HG03442 (cell line): ENCODE results near the gene LRRC8A.
"Not testable (repeated sequence)": the region's sequence is repeated elsewhere in the genome, so short reads cannot be mapped to it uniquely, and the experiment has no call there.

Experiments used
- ATAC-seq: cut with Tn5 transposase; IDR thresholded peaks from one replicate; pipeline ENCODE4 v1.9.1; 2021; ENCODE audit warnings: mild to moderate bottlenecking, moderate library complexity; ENCODE audit not compliant: unreplicated experiment

The LRRC8A gene

DNA sequence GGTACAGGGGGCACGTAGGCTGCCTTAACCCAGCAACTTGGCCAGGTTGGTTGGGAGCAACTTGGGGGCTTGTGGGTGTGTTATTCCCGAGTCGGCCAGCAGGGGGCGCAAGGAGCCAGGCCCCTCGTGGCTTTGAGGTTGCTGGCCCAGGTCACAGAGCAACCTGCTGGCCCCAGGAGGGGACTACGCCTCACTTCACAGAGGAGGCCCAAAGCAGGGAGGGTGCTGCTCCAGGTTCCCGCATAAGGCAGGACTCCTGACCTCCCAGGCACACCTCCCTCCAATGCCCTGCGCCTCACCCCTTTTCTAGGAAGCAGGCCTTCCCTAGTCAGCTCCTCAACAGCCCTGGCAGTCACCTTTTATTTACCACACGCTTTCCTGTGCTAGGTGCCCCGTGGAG is 18.3 kb upstream of the LRRC8A start:
- ATAC-seq = no peak

DNA sequence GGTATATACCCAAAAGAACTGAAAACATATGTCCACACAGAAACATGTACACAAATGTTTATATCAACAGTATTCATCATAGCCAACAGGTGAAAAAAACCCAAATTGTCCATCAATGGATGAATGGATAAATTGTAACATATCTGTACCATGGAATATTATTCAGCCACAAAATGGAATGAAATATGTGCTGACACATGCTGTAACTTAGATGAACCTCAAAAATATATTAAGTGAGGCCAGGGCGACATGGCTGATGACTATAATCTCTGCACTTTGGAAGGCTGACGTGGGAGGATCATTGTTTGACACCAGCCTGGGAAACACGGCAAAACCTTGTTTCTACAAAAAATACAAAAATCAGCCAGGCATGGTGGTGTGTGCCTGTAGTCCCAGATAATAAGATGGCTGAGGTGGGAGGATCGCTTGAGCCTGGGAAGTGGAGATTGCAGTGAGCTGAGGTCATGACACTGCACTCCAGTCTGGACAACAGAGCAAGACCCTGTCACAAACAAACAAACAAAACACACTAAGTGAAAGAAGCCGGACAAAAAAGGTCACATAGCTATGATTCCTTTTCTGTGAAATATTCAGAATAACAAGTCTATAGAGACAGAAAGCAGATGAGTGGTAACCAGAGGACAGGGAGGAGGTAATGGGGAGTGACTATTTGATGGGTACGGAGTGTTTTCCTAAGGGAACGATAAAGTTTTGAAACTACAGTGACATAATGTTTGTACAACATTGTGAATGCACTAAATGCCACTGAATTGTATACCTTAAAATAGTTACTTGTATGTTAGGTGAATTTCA is 11.6 kb upstream of the LRRC8A start:
- no peak for ATAC-seq

DNA sequence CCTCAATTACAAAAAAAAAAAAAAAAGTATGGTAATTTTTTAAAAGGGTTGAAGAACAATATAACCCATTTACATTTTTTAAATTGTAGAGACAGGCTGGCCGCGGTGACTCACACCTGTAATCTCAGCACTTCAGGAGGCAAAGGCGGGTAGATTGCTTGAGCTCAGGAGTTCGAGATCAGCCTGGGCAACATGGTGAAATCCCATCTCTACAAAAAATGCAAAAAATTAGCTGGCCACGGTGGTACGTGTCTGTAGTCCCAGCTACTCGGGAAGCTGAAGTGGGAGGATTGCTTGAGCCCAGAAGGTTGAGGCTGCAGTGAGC is 11.0 kb upstream of the LRRC8A start:
- not testable (repeated sequence) for ATAC-seq

DNA sequence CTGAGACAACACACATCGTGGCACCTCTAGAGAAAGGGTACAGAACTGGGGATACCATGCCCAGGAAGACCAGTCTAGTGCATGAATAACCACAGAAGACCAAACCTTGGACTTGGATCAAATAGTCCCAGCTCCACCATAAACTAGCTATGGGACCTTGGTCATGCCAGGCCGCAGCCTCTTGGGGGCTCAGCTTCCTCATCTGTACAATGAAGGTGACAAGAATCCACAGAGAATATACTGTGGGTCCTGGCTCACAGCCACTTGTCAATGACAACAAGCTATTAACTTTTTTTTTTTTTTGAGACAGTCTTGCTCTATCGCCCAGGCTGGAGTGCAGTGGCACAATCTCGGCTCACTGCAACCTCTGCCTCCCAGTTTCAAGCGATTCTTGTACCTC is 4.1 kb upstream of the LRRC8A start:
- ATAC-seq = no peak

DNA sequence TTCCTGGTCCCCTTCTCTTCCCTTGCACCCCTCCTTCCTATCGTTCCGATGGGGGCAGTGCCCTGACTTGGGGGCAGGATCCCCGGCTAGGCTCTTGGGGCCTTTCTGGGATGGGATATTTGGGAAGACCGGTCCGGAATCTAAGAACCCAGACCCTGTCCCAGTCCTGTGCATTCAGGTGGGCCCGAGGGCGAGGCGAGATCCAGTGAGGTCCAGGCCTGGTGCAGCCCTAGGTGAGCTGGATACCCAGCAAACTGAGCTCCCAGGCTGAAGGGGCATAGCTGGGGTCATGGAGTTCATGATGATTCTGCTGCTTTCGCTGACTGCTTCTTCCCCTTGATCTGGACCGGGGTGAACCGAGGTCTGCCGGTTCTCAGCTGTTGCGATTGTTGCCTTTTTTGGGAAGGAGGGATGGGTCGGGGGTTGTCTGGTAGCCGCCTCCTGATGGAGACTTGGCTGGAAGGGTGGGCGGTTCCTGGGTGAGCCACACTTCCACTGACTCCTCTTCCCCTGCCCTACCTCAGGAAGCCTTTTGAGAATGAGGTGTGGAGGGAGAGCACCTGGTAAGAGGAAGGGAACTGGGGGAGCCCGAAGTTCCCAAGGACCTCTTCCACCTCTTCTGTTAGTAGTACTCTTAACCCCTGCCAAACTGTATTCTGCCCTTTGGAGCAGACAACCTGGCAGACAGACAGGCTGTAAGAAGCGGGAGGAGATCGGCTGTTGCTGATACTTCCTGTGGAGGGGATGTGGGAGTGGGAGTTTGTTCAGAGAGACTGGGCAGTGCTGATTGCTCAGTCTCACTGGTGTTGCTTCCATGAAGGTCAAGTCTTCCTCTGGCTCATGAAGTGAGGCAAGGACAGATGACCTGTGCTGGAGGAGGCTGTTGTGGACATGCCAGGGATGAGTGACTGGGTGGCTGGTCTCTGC is 1.0 kb downstream of the LRRC8A start:
- no peak for ATAC-seq

DNA sequence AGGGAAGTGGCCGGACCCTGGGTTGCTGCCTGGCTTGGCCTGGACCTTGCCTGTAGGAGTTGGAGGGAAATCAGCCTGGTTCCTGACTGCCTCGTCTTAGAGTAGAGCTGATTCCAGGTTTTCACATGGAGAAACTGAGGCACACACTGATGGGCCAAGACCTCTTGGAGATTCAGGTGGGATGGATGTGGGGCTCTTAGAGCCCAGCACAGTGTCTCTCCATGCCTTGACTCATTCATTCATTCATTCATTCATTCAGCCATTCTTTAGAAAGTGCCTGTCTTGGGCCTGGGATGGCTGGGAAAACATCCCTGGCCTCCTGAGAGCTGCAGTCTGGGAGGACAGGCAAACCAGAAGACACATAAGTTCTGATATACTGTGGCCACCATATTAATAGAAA is 2.2 kb downstream of the LRRC8A start:
- ATAC-seq = no peak

DNA sequence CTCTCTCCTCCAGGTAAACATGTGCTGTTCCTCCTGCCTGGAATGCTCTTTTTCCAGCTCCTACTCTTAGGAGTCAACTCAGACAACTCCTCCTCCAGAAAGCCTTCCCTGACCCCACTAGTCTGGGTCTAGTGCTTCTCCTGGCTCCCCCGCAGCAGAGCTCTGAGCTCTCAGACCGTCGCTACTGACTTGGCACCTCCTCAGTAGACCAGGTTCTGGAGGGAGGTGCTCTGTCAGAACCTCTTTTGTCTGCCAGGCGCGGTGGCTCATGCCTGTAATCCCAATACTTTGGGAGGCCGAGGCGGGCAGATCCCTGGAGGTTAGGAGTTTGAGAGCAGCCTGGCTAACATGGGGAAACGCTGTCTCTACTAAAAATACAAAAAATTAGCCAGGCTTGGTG is 3.4 kb downstream of the LRRC8A start:
- ATAC-seq = no peak

DNA sequence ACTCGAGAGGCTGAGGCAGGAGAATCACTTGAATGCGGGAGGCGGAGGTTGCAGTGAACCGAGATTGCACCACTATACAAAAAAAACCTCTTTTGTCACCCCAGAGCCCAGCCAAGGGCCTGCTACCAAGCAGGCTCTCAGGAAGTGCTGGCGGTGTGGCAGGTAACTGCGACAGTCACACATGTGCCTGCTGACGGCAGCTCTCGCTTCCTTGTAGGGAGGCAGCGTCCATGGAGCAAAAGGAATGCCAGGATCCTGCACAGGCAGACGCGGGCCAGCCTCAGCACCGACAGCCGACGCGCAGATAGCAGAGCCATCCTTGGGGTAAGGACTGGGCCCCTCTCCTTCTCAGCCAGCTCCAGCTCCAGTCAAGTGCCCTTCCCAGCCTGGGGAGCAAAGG is 3.9 kb downstream of the LRRC8A start:
- no peak for ATAC-seq

DNA sequence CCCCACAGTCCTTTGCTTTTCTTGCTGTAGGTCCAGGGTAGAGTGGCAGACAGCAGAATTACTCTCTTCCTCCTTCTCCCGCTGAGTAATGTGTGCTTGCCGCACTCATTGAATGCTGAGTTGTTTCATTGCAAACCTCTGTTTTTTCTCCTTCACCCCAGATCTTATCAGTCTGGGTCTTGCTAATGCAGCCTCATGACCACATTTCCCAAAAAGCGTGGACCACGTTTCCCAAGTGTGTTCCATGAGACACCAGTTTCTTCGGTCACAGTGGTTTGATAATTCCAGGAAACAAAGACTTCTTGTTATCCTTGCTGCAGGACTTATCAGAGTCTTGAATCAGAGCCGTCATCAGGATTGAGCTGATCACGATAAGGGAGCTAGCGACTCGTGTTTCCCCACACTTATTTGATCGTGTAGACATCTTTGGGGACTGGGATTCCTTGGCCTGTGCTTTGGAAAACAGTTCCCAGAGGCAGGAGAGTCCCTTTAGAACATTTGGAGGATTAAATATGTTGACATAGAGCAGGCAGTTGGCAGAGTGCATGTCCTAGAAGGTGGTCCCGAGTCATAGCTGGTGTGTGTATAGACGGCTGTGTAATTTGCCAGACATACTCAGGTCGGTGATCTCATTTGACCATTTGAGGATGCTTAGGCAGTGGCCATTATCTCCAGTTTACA is 4.4 kb downstream of the LRRC8A start:
- no peak for ATAC-seq

DNA sequence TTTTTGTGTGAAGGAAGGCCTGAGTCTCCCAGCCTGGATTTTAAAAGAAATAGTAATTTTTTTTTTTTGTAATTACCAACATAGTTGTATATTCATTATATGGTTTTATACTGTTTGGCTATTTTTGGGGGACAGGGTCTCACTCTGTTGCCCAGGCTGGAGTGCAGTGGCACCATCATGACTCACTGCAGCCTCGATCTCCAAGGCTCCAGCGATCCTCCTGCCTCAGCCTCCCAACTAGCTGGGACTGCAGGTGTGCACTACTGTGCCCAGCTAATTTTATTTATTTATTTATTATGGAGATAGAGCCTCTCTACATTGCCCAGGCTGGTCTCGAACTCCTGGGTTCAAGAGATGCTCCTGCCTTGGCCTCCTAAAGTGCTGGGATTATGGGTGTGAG is 5.1 kb downstream of the LRRC8A start:
- ATAC-seq = no peak

DNA sequence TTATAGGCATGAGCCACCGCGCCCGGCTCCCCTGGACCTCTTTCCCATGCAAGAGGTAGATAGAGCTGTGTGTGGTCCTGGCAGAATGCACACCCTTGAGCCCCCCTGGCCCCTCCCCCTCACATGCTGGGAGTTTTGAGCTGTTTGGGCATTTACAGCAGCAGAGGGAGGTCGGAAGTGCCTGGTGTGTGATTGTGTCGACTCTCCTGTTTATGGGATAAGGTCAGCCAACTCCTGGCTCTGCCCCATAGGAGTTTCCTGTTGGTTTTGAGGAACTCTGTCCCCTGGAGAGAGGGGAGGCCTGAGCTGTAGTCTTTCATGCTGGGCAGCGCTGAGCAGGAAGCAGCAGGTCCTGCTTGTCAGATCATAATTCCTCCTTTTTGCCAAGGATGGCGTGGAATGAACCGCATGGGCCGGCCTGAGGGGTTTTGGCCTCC is 6.0 kb downstream of the LRRC8A start:
- ATAC-seq = no peak

DNA sequence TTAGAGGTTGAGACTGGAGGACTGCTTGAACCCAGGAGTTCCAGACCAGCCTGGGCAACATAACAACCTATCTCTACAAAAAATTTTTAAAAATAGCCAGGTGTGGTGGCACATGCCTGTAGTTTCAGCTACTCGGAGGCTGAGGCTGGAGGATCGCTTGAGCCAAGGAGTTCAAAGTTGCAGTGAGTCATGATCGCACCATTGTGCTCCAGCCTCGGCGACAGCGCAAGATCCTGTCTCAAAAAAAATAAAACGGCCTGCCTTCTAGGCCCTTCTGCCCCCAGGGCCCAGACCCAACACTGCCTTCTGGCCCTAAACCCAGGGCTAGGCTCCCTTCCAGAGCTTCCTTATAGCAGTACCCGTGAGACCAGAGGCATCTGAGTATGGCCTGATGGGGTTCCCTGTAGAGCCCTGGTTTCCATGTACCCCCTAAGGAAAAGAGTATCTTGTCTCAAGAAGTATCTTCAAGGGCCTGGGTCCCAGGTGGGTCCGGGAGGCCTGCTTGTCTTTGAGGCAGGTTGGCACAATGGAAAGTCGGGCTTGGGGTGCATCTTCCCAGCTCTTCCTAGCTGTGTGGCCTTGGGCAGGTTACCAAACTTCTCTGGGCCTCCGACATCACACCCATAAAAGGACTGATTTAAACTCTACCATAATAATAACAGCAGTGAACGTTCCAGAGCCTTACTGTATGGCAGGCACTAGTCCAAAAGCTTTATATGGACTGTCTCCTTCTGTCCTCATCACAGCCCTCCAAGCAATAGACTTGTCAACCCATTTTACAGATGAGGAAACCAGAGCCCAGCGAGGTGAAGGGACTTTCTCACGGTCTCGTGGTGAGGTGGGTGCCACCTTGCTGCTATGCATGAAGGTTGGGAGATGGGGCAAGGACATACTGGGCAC is 9.6 kb downstream of the LRRC8A start:
- no peak for ATAC-seq

DNA sequence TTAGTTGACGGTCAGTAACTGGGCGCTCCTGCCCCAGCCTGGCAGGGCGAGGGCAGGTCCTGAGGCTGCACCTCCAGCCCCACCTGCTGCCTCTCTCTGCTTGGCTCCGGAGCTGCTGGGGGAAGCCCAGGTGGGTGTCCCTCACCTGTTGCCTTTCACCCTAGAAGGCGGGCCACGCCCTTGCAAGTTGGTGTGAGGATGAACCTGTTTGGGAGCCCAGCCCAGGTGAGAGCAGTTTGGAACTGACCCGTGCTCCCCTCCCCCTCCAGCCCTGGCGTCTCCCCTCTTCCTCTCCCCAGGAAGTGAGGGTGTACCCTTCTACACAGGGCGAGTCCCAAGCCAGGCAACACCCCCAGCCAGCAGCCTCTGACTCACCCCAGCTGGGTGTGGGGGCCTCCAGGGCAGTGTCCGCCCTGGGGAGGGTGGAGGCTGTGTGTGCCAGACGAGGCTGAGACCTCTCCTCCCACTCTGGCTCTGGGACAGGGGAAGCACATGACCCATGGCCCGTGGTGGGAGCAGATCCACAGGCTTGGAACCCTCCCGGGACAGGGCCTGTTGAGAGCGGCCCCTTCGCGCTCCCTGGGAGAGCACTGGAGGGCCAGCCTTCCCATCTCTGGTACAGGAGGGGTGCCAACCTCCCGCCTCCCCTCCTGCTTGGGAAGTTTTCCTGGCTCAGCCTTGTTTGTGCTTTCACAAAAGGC is 10.4 kb downstream of the LRRC8A start:
- ATAC-seq = no peak

DNA sequence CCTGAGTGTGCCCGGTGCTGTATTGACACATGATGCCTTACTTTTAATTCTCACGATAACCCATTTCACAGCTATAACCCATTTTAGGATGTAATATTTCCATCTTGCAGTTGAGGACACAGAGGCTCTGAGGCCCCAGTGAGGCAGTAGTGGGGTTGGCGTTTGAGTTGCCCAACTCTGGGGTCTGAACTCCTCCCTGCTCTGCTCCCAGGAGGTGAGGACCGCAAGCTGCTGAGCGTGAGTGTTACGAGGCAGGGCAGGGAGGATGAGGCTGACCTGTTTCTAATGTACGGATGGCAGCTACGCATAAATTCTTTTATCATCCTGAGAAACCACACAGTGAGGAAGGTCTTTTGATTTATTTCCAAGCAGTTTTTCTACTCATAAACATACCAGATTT is 11.4 kb downstream of the LRRC8A start:
- no peak for ATAC-seq

DNA sequence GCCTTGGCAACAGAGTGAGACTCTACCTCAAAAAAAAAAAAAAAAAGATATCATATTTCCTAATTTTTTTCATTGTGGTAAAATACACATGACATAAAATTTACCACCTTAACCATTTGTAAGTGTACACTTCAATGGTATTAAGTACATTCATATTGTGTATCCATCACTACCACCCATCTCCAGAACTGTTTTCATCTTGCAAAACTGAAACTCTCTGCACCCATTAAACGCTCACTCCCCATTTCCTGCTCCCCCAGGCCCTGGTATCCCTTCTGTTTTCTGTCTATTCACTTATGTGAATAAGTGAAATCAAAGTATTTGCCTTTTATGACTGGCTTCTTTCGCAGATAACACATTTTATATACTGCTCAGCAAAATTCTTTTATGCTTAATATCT is 12.8 kb downstream of the LRRC8A start:
- no peak for ATAC-seq

DNA sequence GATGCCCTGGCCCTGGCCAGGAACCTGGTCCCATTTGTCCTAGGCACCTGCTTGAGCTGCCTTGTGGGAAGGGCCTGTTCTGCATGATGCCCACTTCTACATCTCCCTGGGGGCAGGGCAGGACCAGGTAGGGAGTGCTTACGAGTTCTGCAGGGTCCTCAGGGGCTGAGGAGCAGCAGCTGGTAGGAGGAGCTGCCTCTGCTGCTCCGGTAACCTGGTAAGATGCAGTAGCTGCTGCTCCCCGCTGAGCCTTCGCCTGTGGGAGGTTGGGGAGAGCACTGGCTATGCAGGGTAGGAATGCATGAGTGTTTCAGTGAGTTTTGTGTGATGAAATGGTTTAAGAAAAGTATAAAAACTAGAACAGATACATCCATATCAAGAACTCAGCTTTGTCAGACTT is 13.6 kb downstream of the LRRC8A start:
- ATAC-seq = no peak

DNA sequence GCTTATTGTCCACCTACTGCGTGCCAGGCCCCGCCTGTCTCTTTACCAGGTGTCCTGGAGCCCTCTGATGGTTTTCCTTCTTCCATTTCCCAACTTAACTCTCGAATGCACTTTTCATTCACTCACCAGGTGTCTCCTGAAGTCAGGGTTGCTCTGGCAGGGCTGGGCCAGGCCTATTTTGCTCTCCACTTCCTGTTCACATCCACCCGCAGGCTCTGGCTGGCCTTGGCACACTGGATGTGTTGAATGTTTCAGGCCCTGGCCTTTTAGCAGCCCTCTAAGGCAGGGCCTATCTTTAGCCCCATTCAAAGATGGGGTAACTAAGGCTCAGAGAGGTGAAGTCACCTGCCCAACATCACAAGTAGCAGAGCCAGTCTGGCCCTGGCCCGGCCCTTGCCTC is 16.4 kb downstream of the LRRC8A start:
- ATAC-seq = no peak

DNA sequence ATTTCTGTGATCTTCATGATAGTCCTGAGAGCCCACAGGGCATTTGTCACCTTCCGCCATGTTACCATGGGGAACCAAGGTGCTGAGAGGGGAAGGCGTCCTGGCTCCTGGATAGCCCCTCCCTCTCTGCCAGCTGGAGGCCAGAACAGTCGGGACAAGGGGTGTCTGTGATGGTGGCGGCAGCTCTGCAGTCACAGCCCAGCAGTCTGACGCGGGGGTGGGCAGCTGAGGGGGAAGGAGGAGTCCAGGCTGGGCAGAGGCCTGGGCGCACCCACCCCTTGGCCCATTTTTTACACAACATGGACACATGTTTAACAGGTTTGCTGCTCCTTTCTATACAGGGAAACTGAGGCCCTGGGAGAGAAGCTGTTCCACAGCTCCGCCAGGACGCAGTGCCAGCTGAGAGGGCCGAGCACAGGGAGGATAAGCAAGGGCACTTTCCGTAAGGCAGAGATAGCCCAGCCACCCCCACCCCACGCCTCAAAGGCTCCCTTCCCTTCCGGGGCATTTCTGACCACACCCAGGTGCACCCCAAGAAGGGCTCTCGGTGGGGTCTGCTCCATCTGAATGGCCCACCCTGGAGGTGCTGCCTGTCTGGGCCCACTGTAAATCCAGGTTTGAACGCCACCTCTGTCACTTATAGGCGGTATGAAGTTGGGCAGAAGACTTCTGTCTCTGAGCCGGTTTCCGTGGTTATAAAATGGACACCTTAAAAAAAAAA is 17.1 kb downstream of the LRRC8A start:
- no peak for ATAC-seq

DNA sequence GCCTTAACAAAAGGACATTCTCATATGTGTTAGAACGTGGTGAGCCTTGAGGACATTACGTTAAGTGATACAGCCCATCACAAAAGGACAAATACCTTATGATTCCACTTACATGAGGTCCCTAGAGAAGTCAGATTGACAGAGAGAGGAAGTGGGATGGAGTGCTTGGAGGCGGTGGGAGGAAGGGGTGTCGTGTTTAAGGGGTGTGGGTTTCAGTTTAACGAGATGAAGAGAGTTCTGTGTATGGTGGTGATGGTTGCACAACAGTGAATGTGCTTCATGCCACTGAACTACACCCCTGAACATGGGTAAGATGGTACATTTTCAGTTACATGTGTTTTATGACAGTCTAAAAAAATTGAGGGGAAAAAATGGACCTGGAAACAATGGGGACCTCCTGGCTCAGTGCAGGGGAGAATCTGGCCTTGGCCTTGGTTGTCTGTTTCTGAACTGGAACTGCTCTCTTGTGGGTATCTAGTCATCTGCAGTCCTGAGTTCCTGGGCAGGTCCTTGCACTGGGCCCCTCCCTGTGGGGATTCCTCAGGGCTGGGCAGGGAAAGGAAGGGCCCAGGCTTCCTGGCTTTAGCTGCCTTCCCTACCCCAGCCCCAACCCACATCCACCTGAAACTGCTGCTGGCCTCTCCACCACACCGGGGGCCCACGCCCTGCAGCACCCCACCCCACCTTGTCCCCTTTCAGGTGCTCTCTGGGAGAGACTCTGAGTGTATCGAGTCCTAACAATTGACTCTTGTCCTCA is 17.8 kb downstream of the LRRC8A start:
- ATAC-seq = no peak
